Activated CD4-positive, alpha-beta T cell treated with anti-CD3 and anti-CD28 coated beads, Interleukin-2, amount 50 U/mL, for 24 hours (primary cell): Measurements from ENCODE around the gene PLEKHF1.
A peak's percentile ranks its signal among the peaks of the same experiment; 100 is the strongest.
"Not testable (repeated sequence)": the region's sequence is repeated elsewhere in the genome, so short reads cannot be mapped to it uniquely, and the experiment has no call there.

ENCODE experiments used
- DNase-seq, 2 donors: peaks; one replicate each; pipeline ENCODE4 v3.0.0-alpha.2; 2020; ENCODE audit warnings: low read depth in 1 of 2, low spot score in 1 of 2

The PLEKHF1 gene

GRCh38 chr19:29665215-29665825 is at the start of gene PLEKHF1:
TSS of gene PLEKHF1 (plus strand) at chr19:29665461. CDS start at chr19:29673840, 8,379 bp downstream.
- DNase-seq, result peak; percentile 64 to 71

- DNase-seq, result no peak
These were observed 49.3 kb upstream of the PLEKHF1 start for GRCh38 chr19:29615891-29616425.

- no peak for DNase-seq
These were observed 48.7 kb upstream of the PLEKHF1 start for GRCh38 chr19:29616541-29616940.

GRCh38 chr19:29617366-29618266 is 47.6 kb upstream of the PLEKHF1 start:
- DNase-seq, result no peak

- DNase-seq, result no peak
These were observed 46.8 kb upstream of the PLEKHF1 start for GRCh38 chr19:29618434-29618833.

- no peak for DNase-seq
These were observed 46.4 kb upstream of the PLEKHF1 start for GRCh38 chr19:29618871-29619270.

- DNase-seq, result peak in 1 of 2 donors; percentile 33
These were observed 44.3 kb upstream of the PLEKHF1 start for GRCh38 chr19:29620931-29621351.

- no peak for DNase-seq
These were observed 42.8 kb upstream of the PLEKHF1 start for GRCh38 chr19:29622166-29623070.

- DNase-seq, result no peak
These were observed 41.4 kb upstream of the PLEKHF1 start for GRCh38 chr19:29623726-29624488.

- DNase-seq, result no peak
These were observed 40.6 kb upstream of the PLEKHF1 start for GRCh38 chr19:29624489-29625185.

GRCh38 chr19:29625186-29625651 is 40.0 kb upstream of the PLEKHF1 start:
- no peak for DNase-seq

- DNase-seq, result no peak
These were observed 38.9 kb upstream of the PLEKHF1 start for GRCh38 chr19:29626386-29626785.

- not testable (repeated sequence) for DNase-seq
These were observed 38.4 kb upstream of the PLEKHF1 start for GRCh38 chr19:29626832-29627231.

- DNase-seq, result no peak
These were observed 36.4 kb upstream of the PLEKHF1 start for GRCh38 chr19:29628661-29629385.

- no peak for DNase-seq
These were observed 35.3 kb upstream of the PLEKHF1 start for GRCh38 chr19:29629836-29630534.

- no peak for DNase-seq
These were observed 34.6 kb upstream of the PLEKHF1 start for GRCh38 chr19:29630655-29631054.

GRCh38 chr19:29631450-29631849 is 33.8 kb upstream of the PLEKHF1 start:
- DNase-seq, result no peak

GRCh38 chr19:29634002-29634401 is 31.3 kb upstream of the PLEKHF1 start:
- no peak for DNase-seq
